ENCODE results near the gene ZNF385D.
"Not testable (repeated sequence)": the region's sequence is repeated elsewhere in the genome, so short reads cannot be mapped to it uniquely, and the experiment has no call there.

The ZNF385D gene

DNA sequence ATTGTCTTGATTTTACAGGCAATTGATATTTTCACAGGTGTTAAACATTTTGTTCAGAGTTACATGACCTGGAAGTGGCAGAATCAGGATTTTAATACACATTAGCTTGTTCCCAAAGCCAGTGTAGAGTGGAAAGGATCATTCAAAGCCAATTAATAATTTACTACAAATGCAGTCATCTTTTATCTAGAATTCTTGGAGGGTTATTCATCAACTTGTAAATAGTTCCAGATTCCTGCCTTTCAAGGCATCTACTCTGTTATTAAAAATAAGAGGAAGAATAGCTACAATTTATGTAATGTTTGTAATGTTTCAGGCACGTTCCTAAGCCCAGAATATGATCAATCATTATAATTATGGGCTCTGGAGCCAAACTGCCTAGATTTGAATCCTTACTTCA lies 358.5 kb downstream of the ZNF385D start:
- H3K36me3 ChIP-seq (ENCODE audit: control insufficient read depth, insufficient read depth, low read length): no peaks in the 10 kb centered on the region
- H3K4me1 ChIP-seq (ENCODE audit: control insufficient read depth, insufficient read depth, low read length): peaks cover 3% of the 10 kb centered on the region
- H3K27me3 ChIP-seq (ENCODE audit: control insufficient read depth, insufficient read depth, low read length): no peaks in the 10 kb centered on the region
- no peak overlapping the region for H3K9ac ChIP-seq (ENCODE audit: low read length)
- H3K27ac ChIP-seq (ENCODE audit: low read depth, low read length): no peak overlapping the region
- H3K4me3 ChIP-seq (ENCODE audit: low read length): no peak overlapping the region

DNA sequence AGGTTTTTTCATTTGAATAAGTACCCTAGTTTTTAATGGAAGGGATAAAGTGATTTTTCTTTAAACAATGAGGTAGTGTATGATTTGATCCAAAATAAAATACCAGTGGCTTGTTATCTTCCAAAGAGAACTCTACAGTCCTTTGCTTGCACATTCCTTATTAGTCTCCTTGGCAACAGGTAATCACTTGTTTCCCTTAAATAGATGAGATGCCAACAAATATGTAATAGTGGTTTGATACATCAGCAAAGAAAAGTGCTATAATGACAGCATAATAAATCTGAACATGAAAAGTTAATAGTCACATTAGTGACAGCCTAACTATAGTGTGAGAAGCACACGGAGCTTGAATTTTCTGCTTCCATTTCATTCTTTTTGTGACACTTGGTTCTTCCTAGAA lies 360.2 kb downstream of the ZNF385D start:
- Histone ChIP-seq H3K4me3 (ENCODE audit: low read length) (no peak overlapping the region), H3K36me3 (ENCODE audit: control insufficient read depth, insufficient read depth, low read length) (no peaks in the 10 kb centered on the region), H3K9ac (ENCODE audit: low read length) (no peak overlapping the region), H3K27ac (ENCODE audit: low read depth, low read length) (no peak overlapping the region), H3K27me3 (ENCODE audit: control insufficient read depth, insufficient read depth, low read length) (no peaks in the 10 kb centered on the region), H3K4me1 (ENCODE audit: control insufficient read depth, insufficient read depth, low read length) (peaks cover 3% of the 10 kb centered on the region)

DNA sequence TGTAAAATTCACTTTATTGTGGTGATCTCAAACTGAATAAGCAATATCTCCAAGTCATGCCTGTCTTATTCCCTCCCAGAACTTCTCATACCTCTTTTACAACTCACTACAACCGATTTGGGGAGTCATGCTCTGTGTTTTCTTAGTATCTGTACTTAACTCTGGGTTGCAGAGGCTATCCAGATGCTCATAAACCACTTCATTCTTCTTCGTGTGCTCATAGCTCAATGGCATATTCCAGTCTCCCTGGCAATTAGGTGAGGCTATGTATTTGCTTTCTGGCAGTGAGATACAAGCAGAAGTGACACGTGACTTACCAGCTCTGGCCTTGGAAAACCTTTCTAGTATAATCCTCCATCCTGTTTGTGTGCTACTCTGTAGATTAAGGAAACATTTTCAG lies 360.9 kb downstream of the ZNF385D start:
- Histone ChIP-seq H3K4me3 (ENCODE audit: low read length) (no peak overlapping the region), H3K4me1 (ENCODE audit: control insufficient read depth, insufficient read depth, low read length) (peaks cover 3% of the 10 kb centered on the region), H3K27ac (ENCODE audit: low read depth, low read length) (no peak overlapping the region), H3K9ac (ENCODE audit: low read length) (no peak overlapping the region), H3K36me3 (ENCODE audit: control insufficient read depth, insufficient read depth, low read length) (no peaks in the 10 kb centered on the region), H3K27me3 (ENCODE audit: control insufficient read depth, insufficient read depth, low read length) (no peaks in the 10 kb centered on the region)

DNA sequence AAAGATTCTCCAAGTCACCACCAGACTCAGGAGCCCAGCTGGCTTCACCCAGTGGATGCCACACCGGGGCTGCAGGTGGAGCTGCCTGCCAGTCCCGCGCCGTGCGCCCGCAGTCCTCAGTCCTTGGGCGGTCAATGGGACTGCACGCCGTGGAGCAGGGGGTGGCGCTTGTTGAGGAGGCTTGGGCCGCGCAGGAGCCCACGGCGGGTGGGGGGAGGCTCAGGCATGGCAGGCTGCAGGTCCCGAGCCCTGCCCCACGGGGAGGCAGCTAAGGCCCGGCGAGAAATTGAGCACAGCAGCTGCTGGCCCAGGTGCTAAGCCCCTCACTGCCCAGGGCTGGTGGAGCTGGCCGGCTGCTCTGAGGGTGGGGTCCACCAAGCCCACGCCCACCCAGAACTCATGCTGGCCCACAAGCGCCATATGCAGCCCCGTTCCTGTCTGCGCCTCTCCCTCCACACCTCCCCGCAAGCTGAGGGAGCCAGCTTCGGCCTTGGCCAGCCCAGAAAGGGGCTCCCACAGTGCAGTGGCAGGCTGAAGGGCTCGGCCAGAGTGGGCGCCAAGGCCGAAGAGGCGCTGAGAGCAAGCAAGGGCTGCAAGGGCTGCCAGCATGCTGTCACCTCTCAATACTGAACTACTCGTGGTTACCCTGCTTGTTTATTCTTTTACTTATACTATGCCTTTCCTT lies 363.7 kb downstream of the ZNF385D start:
- H3K4me1 ChIP-seq (ENCODE audit: control insufficient read depth, insufficient read depth, low read length); H3K27ac ChIP-seq (ENCODE audit: low read depth, low read length); H3K9ac ChIP-seq (ENCODE audit: low read length); H3K36me3 ChIP-seq (ENCODE audit: control insufficient read depth, insufficient read depth, low read length); H3K27me3 ChIP-seq (ENCODE audit: control insufficient read depth, insufficient read depth, low read length); H3K4me3 ChIP-seq (ENCODE audit: low read length): not testable (repeated sequence)

DNA sequence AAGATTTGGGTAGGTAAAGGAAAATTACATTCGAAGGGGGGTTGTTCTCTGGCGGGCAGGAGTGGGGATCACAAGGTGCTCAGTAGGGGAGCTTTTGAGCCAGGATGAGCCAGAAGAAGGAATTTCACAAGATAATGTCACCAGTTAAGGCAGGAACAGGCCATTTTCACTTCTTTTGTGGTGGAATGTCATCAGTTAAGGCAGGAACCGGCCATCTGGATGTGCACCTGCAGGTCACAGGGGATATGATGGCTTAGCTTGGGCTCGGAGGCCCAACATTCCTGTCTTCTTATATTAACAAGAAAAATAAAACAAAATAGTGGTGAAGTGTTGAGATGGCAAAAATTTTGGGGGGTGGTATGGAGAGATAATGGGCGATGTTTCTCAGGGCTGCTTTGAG lies 373.0 kb downstream of the ZNF385D start:
- H3K36me3 ChIP-seq (ENCODE audit: control insufficient read depth, insufficient read depth, low read length); H3K27me3 ChIP-seq (ENCODE audit: control insufficient read depth, insufficient read depth, low read length); H3K4me1 ChIP-seq (ENCODE audit: control insufficient read depth, insufficient read depth, low read length); H3K9ac ChIP-seq (ENCODE audit: low read length); H3K4me3 ChIP-seq (ENCODE audit: low read length); H3K27ac ChIP-seq (ENCODE audit: low read depth, low read length): not testable (repeated sequence)

DNA sequence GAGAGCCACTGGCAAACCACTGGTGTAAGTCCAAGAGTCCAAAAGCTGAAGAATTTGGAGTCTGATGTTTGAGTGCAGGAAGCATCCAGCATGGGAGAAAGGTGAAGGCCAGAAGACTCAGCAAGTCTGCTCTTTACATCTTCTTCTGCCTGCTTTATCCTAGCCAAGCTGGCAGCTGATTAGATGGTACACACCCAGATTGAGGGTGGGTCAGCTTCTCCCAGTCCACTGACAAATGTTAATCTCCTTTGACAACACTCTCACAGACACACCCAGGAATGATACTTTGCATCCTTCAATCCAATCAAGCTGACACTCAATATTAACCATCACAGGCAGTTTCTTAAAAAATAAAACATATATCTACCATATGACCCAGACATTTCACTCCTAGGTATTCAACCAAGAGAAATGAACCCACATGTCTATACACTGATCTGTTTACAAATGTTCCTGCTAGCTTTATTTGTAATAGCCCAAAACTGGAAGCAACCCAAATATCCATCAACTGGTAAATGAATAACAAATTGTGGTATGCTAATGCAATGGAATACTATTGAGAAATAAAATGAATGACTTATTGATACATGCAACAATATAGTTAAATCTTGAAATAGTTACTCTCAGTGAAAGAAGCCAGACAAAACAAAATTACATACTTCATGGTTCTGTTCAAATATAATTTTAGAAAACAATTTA lies 373.8 kb downstream of the ZNF385D start:
- Histone ChIP-seq H3K9ac (ENCODE audit: low read length) (no peak overlapping the region), H3K27me3 (ENCODE audit: control insufficient read depth, insufficient read depth, low read length) (no peaks in the 10 kb centered on the region), H3K36me3 (ENCODE audit: control insufficient read depth, insufficient read depth, low read length) (no peaks in the 10 kb centered on the region), H3K4me3 (ENCODE audit: low read length) (no peak overlapping the region), H3K4me1 (ENCODE audit: control insufficient read depth, insufficient read depth, low read length) (no peaks in the 10 kb centered on the region), H3K27ac (ENCODE audit: low read depth, low read length) (no peak overlapping the region)

DNA sequence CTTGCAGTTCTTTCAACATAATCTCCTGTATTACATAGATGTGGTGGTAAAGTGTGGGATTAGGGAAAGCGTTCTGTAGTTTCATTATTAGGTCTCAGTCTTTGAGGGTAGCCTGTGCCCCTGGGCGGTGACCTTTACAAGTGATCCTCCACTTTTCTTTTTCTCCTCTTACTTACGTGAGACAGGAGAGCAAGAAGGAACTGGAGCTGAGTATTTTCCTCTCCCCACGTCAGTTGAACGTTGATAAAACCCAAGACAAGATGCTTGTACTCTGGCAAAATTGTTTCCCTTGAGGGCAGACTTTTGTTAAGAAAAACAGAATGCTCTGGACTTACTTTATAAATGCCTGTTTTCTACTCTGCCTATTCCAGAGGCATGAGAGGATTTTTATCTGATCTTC lies 378.7 kb downstream of the ZNF385D start:
- Histone ChIP-seq H3K27me3 (ENCODE audit: control insufficient read depth, insufficient read depth, low read length) (no peaks in the 10 kb centered on the region), H3K9ac (ENCODE audit: low read length) (no peak overlapping the region), H3K27ac (ENCODE audit: low read depth, low read length) (no peak overlapping the region), H3K36me3 (ENCODE audit: control insufficient read depth, insufficient read depth, low read length) (no peaks in the 10 kb centered on the region), H3K4me1 (ENCODE audit: control insufficient read depth, insufficient read depth, low read length) (no peaks in the 10 kb centered on the region), H3K4me3 (ENCODE audit: low read length) (no peak overlapping the region)
